NCI-H226 (cell line): ENCODE results near the gene NLRP1.
"Not testable (repeated sequence)": the region's sequence is repeated elsewhere in the genome, so short reads cannot be mapped to it uniquely, and the experiment has no call there.

Experiments used
- DNase-seq: peaks from one replicate; pipeline ENCODE4 v3.0.0-alpha.2; 2015

The NLRP1 gene

DNA sequence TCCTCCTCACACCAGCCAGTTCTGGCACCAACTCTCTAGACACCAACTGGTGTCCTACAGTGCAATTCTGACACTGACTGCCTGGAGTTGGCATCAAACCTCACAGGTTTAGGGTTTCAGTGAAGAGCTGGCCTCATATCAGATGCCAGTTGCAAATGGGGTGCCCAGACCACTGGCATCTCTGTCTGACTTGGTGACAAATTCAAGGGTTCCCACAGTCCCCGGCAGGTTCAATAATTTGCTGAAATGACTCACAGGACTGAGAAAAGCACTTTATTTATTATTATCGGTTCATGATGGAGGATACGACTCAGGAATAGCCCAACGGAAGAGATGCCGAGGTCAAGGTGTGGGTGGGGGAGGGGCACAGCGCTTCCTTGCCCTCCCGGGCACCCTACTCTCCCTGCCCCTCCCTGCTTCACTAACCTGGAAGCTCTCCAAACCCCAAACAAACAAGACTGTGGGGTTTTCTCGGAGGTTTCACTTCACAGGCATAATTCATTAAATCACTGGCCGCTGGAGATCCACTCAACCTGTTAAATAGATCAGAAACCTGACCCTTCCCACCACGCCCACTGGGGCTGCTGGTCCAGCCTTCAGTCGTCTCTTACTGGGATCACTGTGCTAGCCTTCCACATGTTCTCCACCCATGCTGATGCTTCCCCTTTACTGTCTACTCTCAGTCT lies 1.7 kb upstream of the NLRP1 start:
- DNase-seq, result peak; percentile 26

DNA sequence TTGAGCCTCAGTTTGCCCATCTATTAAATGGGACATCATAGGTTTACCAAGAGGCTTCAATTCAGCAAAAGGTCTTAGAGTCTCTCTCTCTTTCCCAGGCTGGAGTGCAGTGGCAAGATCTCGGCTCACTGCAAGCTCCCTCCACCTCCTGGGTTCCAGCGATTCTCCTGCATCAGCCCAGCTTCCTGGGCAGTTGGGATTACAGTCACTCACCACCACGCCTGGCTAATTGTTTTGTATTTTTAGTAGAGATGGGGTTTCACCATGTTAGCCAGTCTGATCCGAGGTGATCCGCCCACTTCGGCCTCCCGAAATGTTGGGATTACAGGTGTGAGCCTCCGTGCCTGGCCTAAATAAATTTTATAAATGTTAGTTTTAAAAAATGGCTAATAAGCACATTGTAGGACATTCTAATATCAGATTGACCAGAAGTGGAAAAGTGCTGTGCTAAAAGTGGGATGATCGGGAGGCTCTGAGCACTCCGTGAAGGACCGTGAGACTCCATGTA lies 1.0 kb upstream of the NLRP1 start:
- no peak for DNase-seq

DNA sequence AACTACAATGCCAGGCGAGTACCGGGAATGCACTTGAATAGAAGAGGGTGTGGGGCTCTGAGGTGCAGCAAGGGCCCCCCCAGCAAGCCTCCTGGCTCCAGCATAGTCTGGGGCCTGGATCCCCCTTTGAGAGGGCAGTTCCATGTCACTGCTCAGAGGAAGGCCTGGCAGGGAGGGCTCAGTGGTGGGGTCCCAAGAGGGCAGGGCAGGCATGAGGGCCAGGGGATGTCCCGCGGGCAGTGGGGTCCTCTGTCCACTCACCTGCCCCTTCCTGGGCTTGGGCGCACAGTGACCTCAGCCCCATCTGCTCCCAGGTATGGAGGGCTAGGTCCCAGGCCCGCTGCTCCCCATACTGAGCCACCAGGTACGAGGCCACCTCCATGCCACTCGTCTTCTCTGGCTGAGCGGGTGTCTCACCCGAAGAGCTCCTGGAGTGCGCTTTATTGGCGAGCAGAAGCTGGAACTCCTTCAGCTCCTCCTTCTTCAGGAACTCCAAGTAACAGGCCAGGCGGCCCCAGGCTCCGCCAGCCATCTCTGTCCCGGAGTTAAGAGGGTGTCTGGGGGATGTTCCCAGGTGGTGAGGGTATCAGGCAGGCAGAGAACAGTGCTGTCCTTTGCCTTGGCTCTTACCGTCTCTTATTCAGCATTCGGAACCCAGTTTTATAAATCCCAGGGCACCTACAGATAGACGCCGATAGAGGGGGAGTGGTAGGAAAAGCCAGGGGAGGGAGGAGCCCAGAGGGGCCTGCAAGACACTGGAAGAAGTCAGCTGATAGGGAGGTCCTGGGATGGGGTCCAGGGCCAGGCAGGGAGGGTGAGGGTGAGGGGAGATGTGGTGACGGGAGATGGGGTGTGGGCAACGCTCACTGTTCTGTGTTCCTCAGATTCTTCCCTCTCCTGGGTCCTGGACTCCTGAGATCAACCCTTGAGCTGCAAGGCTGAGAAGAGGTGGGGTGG lies 605 bp downstream of the NLRP1 start:
- DNase-seq, result no peak

DNA sequence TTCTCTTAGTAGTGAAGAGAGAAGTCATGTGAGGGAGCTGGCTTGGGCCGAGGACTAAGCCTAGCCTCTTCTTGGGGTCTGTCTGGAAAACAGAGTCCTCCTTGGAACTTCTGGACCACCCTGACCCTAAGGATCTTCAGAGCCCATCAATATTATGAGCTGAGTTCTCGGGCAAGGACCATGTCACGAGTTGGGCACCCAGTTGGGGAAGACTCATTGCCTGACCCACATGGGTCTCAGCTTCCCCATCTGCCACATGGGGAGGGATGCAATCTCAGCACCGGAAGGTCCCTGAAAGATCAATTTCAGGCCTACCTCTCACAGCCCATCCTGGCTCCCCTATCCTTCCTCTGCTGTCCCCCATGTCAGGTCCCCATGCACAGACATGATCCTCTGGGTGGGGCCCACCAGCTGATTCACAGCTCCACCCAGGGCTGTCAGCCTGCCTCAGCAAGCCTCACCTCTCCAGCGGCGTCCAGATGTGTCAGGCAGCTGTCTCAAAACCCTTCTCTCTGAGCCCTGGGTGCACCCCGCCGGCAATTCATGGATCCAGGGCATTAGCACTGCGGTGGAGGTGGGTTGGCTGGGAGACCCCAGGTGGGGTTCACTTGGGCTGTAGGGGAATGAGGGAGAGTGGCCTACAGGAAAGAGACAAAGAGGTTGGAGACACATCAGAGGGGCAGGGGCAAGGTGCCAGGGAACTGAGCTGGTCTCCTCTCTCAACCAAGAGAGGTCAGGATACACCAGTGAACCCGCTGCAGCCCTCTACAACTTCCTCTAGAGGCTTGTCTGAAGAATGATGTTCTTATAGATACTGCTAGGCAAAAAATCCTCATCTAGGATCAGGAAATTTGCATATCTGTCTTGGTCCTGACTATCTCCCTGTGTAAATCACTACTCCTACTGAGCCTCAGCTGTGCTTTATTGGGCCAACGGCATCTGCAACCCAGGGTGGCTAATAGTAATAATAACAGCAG lies 1.8 kb downstream of the NLRP1 start:
- no peak for DNase-seq

DNA sequence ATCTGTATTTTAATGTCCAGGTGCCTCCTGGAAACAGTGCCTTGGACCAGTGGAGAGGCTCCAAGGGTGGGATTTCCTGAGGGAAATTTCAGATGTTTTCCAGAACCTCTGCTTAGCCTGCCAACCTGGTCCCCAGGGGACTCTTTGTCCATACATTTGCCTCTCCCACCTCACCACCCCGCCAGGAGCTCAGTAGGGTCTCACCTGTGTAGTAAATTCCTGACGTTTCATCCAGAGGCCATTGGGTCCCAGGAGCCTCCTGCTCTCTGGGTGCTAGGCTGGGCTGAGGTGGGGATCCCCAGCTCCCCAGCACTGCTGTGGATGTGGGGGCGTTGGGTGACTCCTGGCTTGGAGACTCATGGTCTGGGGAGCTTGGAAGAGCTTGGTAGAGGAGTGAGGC lies 2.7 kb downstream of the NLRP1 start:
- DNase-seq, result no peak

DNA sequence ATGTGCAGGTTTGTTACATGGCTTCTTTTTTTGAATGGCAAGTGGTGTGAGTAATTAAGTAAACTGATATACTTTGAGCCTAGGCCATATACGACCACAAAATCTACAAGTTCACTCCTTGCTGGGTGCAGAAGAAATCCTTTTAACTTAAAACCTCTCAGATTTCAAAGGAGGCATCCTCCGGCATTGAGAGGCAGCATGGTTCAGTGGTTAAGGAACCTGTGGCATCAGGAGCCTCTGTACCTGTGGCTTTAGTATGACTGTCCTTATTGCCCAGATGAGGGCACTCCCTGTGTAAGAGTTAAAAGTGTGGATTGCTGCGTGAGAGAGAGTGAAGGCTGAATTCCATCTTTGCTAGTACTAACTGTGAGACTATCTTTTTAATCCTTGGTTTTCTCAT lies 3.3 kb downstream of the NLRP1 start:
- no peak for DNase-seq

DNA sequence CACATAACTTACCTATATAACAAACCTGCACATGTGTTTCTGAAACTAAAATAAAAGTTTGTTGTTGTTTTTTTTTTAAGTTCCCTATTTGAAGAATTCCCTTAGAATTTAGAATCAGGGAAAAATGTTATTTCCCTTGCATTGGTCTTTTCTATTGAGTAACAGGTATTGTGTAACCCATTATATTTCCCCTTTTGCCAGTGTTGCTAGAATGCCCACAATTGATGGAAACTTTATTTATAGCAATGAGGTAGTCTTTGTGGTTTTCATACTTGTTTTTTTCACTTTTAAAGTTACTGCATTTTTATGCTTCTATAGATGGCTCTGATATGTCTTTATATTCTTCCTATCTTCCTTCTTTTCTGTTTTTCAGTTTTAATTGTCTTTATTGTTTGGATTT lies 3.9 kb downstream of the NLRP1 start:
- DNase-seq, result no peak

DNA sequence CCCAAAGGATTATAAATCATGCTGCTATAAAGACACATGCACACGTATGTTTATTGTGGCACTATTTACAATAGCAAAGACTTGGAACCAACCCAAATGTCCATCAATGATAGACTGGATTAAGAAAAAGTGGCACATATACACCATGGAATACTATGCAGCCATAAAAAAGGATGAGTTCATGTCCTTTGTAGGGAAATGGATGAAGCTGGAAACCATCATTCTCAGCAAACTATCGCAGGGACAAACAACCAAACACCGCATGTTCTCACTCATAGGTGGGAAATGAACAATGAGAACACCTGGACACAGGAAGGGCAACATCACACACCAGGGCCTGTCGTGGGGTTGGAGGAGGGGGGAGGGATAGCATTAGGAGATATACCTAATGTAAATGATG lies 5.5 kb downstream of the NLRP1 start:
- DNase-seq, result not testable (repeated sequence)

DNA sequence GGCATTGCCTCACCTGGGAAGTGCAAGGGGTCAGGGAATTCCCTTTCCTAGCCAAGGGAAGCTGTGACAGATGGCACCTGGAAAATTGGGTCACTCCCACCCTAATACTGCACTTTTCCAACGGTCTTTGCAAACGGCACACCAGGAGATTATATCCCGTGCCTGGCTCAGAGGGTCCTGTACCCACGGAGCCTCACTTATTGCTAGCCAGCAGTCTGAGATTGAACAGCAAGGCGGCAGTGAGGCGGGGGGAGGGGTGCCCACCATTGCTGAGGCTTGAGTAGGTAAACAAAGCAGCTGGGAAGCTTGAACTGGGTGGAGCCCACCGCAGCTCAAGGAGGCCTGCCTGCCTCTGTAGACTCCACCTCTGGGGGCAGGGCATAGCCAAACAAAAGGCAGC lies 11.3 kb downstream of the NLRP1 start:
- not testable (repeated sequence) for DNase-seq

DNA sequence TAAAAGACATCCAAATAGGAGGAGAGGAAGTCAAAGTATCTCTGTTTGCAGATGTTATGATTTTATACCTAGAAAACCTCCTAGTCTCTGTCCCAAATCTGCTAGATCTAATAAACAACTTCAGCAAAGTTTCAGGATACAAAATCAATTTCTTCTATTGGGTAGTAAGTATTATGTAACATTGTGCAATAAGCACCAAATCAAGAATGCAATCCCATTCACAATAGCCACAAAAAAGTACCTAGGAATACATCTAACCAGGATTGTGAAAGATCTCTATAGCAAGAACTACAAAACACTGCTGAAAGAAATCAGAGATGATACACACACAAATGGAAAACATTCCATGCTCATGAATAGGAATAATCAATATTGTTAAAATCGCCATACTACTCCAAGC lies 13.0 kb downstream of the NLRP1 start:
- no peak for DNase-seq

DNA sequence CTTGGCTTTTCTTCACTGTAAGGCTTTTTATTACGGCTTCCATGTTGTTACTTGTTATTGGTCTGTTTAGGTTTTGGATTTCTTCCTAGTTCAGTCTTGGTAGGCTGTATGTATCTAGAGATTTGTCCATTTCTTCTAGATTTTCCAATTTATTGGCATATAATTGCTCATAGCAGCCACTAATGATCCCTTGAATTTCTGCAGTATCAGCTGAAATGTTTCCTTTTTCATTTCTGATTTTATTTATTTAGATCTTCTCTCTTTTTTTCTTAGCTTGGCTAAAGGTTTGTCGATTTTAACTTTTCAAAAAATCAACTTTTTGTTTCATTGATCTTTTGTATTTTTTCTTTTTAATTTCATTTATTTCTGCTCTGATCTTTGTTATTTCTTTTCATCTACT lies 18.5 kb downstream of the NLRP1 start:
- no peak for DNase-seq

DNA sequence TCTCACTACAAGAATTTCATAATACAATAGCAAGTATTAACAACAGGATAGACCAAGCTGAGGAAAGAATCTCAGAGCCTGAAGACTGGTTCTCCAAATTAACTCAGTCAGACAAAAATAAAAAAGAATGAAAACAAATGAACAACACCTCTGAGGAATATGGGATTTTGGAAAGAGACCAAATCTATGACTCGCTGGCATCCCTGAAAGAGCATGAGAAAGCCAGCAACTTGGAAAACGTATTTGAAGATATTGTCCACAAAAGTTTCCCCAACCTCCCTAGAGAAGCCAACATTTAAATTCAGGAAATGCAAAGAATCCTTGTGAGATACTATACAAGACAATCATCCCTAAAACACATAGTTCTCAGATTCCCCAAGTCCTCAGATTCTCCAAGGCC lies 20.9 kb downstream of the NLRP1 start:
- peak; percentile 39 for DNase-seq

DNA sequence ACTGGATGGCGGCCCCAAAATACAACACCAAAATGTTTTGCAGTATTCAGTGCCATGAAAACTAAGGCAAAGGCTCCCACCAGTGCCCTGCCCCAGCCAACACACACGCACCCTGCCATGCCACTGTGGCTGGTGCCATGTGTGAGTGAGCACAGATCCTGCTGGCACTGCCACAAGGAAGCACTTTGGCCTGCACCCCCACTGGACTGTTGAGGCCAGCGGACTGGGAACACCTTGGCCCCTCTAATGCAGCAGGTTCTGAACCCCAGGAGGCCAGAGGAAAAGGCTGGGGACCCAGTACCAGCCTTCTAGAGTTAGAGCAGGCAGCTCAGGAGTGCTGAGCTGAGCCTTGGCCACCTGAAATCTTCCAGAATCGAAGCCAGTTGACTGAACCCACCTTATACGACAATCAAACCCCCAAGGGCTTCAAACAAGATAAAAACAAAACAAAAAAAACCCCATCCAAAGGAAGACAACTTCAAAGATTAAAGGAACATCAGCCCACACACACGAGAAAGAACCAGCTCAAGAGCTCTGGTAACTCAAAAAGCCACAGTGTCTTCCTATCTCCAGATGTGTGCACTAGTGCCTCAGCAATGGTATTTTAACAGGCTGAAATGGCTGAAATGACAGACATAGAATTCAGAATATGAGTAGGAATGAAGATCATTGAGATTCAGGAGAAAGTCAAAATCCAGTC lies 21.5 kb downstream of the NLRP1 start:
- no peak for DNase-seq

DNA sequence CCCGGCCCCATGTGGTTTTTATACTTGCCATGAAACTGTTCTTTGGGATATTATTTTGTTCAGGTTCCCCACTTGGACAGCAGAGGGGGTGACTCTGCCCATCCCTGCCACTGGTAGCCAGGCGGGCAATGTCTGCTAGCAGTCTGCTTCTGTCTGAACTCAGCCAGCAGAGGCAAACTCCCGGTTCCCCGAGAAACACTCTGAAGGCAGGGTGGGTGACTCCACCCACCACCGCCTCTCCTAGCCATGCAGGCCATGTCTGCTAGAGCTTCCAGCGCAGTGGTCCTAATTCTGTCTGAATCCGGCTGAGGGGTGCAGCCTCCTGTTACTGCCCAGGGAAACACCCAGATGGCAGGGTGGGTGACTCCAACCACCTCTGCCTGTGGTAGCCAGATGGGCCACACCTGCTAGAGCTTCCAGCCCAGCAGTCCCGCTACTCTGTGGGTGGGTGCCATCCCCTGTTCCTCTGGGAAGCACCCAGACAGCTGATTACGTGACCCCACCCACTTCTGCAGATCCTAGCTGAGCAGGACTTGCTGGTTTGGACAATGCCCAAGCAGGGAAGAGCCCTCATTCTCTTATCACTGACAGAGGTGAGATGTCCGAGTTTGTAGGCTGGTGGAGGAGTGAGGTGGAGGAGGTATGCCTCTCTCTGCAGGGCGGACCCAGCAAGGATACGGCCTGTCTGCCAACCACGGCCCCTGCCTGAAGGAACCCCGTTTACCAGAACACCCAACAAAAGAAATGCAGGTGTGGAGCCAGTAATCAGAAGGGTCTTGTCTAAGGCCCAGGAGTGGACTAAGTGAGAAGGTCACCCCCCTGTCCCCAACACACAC lies 22.4 kb downstream of the NLRP1 start:
- DNase-seq, result no peak

DNA sequence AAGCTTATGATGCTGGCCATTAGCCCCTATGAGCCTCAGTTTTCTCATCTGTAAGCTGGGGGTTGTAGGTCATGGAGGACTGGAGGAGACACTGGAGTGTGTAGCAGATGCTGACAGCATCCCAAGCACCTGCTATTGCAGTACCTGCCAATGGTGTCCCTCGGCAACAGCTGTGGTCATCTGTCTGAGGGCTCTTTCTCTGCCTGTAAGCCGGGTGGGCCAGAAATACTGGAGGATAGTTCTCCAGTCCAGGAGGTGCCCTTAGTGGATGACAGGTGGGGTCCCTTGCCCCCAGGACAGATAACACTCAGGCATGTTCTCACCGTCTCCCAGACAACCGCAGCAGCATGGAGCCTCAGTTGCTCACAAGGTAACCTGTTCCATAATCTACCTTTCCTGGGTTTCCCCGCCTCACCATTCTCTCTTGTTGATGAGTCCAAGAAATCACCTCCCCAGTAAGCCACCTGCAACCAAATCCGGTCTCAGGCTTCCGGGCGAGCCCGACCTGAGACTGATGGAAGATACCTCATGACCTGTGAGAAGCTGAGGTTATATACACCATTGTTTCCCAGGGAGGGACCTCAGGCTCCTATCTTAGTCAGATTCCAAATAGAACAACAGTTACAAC lies 23.8 kb downstream of the NLRP1 start:
- DNase-seq, result no peak

DNA sequence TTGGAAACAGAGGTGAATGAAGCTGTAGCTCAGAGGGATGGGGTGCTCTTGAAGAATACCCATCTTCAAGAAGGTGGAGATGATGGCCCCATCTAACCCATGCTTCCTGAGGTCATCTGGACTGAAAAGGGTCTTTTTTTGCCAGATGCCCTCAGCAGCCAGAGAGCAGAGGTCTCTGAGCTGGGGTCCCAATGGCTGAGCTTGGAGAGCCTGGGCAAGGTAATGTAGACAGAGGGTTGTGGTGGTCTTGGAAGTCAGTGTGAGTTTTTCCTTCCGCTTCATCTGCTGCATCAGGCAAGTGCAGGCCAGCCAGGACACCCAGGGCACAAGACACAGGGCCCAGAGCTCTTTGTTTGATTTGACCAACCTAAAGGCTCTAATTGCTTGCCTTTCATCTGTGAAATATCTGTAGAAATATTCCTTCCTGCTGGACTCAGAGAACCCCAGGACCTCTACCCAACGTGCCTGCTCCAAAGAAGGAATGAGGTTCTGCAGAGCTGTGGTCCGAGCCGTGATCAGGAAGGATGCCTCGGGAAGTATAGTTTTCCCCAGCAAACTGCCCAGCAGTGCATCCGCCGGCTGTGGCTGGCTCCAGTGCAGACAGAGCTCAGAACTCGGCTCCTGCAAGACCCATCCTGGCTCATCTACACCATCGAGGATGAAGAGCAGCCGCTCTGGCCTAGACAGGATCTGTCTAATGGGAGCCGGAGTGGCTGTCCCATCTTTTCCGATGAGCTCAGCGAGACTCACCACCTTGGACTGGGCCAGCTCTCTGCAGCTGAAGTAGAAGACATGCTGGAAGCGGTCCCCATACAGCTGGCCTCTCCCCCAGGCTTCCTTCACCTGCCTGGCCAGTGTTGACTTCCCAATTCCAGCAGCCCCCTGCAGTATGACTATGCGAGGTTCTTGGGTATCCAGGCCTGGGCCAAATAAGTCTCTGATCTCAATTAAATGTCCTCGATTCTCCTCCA lies 25.2 kb downstream of the NLRP1 start:
- DNase-seq, result no peak

DNA sequence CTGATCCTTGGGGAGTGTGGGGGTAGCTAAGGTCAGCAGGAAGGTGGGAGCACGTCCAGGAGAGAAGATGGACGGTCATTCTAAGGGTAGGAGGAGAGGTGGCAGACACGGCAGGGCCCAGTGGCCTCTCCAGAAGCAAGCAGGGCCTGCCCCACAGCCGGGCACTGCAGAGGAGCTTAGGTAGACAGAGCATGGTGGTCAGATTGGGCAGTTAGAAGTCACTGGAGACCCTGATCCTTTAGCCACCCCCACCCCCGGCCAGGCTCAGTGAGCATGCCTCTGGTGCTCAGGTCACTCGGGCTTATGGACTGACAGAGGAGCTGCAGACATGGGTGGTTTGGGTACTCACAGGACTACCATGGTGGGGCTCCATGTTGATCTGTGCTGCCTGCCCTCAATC lies 26.3 kb downstream of the NLRP1 start:
- no peak for DNase-seq

DNA sequence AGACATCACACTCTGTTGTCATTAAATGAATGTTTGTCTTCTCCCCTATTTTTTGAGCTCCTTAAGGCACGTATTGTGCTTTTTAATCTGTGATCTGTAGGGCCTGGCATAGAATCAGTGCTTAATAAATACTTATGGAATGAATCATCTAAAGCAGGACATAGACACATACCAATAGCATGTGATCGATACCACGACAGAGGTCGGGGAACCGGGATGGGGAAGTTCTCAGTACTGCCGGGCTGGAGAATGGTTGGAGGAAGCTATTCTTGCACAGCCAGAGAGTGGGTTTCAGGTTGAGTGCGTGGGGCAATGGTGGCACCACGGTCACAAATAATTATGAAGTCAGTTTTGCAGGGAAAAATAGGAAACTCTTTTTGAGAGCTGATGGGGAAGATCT lies 26.8 kb downstream of the NLRP1 start:
- peak; percentile 51 for DNase-seq

DNA sequence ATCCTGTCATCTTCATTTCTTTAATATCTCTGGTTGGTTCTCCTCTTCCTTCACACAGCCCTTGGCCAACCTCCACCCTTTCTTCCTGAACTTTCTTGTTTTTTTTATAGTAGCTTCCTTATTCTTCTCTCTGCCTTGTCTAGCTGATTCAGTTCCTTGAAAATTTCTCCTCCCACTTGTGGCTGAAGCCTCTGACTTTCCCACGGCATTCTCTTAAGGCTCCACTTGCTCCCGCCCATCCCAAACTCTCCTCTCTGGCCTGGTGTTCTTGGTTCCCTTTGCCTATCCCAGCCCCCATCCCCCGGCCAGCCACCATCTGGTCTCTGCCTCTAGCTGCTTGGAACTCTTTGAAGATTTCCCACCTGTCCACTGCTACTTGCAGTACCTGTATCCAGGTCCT lies 29.1 kb downstream of the NLRP1 start:
- peak; percentile 85 for DNase-seq

DNA sequence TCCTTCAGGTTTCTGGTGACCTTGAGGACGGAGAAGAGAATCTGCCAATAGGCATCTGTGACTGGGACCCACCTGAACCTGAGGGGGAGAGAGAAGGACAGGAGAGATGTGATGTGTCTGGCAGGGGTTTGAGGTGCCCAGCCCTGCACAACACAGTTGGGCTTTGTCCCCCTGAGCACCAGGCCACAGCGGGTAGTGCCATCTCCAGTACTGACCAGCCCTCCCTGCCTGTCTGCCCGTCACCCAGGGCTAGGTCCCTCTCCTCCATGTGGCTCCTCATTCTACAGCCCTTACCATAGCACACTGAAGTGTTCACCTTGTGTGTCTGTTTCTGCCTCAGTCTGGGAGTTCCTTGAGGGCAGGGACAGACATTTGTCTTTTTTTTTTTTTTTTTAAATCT lies 30.8 kb downstream of the NLRP1 start:
- no peak for DNase-seq
